Mesodermal cell (in vitro differentiated cells): ENCODE results near the gene PIK3R5. TPM values are rescaled to one million over a fixed set of nuclear protein-coding genes. Genes with fewer than 3 reads are reported as not detected.

Experiments used
- H3K27ac ChIP-seq: 2 replicates; pipeline ENCODE4 v1.7.0; 2013; ENCODE audit warnings: mild to moderate bottlenecking, low read depth, low read length, moderate library complexity; ENCODE audit not compliant: severe bottlenecking
- H3K36me3 ChIP-seq: 2 replicates; pipeline ENCODE4 v1.7.1; 2013; ENCODE audit warnings: mild to moderate bottlenecking, low read length, moderate library complexity; ENCODE audit not compliant: control insufficient read depth, insufficient read depth
- H3K4me1 ChIP-seq: one replicate; pipeline ENCODE4 v1.7.1; 2013; ENCODE audit warnings: mild to moderate bottlenecking, low read length; ENCODE audit not compliant: insufficient read depth, control insufficient read depth, poor library complexity, severe bottlenecking
- H3K4me3 ChIP-seq: 2 replicates; pipeline ENCODE4 v1.7.0; 2013; ENCODE audit warnings: low read length, control low read depth, mild to moderate bottlenecking; ENCODE audit not compliant: insufficient read depth, poor library complexity, severe bottlenecking; ENCODE audit errors: extremely low read depth
- H3K9me3 ChIP-seq: 2 replicates; pipeline ENCODE4 v1.7.1; 2013; ENCODE audit warnings: mild to moderate bottlenecking, low read length, moderate library complexity; ENCODE audit not compliant: control insufficient read depth
- WGBS, 2 experiments: methylation state at CpG; one replicate each; pipeline ENCODE4 v1.1.5; 2013; ENCODE audit warnings: missing lambda C conversion rate in 2 of 2; ENCODE audit not compliant: insufficient coverage in 2 of 2; 5-methylcytosine and 5-hydroxymethylcytosine counted together
- polyA plus RNA-seq, 2 experiments: library from polyadenylated mRNA; stranded (reverse); fragments of 50-300 nt; gene quantifications; one replicate each; pipeline ENCODE4 v1.2.3, GENCODE V29; 2013

Gene PIK3R5
- polyA plus RNA-seq (2013, experiment 1 of 2), result 1.00 TPM
- polyA plus RNA-seq (2013, experiment 2 of 2), result 0.46 TPM

GRCh38 chr17:8965394-8966168 lies at the start of gene PIK3R5:
Gene PIK3R5, minus strand, starts transcription at chr17:8965707. Its CDS starts 54,213 bp downstream, at chr17:8911494.
- Histone ChIP-seq H3K27ac (no peak within 1 kb of the TSS), H3K4me1 (no peaks in the 10 kb centered on the region), H3K9me3 (no peaks in the 10 kb centered on the region), H3K4me3 (peak within 1 kb of the TSS; percentile 23), H3K36me3 (no peaks in the 10 kb centered on the region)
- WGBS, 2 experiments, result 8 to 9% methylated on average over 44 to 47 of the region's 72 CpGs

- no peaks in the 10 kb centered on the region for H3K36me3 ChIP-seq
- no peak overlapping the region for H3K4me3 ChIP-seq
- H3K27ac ChIP-seq, result no peak overlapping the region
- H3K9me3 ChIP-seq, result no peaks in the 10 kb centered on the region
- 74 to 89% methylated on average over 6 of the region's 7 CpGs for WGBS, 2 experiments
- no peaks in the 10 kb centered on the region for H3K4me1 ChIP-seq
Measured at GRCh38 chr17:9011001-9011400, 45.5 kb upstream of the PIK3R5 start.

- Histone ChIP-seq H3K27ac (no peak overlapping the region), H3K36me3 (no peaks in the 10 kb centered on the region), H3K9me3 (no peaks in the 10 kb centered on the region), H3K4me1 (no peaks in the 10 kb centered on the region), H3K4me3 (no peak overlapping the region)
- WGBS, 2 experiments, result 57 to 64% methylated on average over 4 to 6 of the region's 6 CpGs
Measured at GRCh38 chr17:9009737-9010136, 44.2 kb upstream of the PIK3R5 start.

GRCh38 chr17:9009096-9009495 lies 43.6 kb upstream of the PIK3R5 start:
- no peaks in the 10 kb centered on the region for H3K4me1 ChIP-seq
- H3K4me3 ChIP-seq, result no peak overlapping the region
- no peak overlapping the region for H3K27ac ChIP-seq
- 86 to 94% methylated on average over 4 of the region's 4 CpGs for WGBS, 2 experiments
- no peaks in the 10 kb centered on the region for H3K9me3 ChIP-seq
- no peaks in the 10 kb centered on the region for H3K36me3 ChIP-seq

GRCh38 chr17:9007052-9007714 lies 41.7 kb upstream of the PIK3R5 start:
- Histone ChIP-seq H3K4me3 (no peak overlapping the region), H3K27ac (no peak overlapping the region), H3K4me1 (no peaks in the 10 kb centered on the region), H3K36me3 (no peaks in the 10 kb centered on the region), H3K9me3 (no peaks in the 10 kb centered on the region)
- 92 to 97% methylated on average over 2 of the region's 2 CpGs for WGBS, 2 experiments

- no peak overlapping the region for H3K27ac ChIP-seq
- no peaks in the 10 kb centered on the region for H3K4me1 ChIP-seq
- H3K9me3 ChIP-seq, result no peaks in the 10 kb centered on the region
- no peaks in the 10 kb centered on the region for H3K36me3 ChIP-seq
- WGBS, 2 experiments, result 88 to 90% methylated on average over 6 of the region's 7 CpGs
- H3K4me3 ChIP-seq, result no peak overlapping the region
Measured at GRCh38 chr17:9006175-9006767, 40.8 kb upstream of the PIK3R5 start.

GRCh38 chr17:9004961-9005285 lies 39.4 kb upstream of the PIK3R5 start:
- no peak overlapping the region for H3K27ac ChIP-seq
- no peaks in the 10 kb centered on the region for H3K36me3 ChIP-seq
- peaks cover 4% of the 10 kb centered on the region for H3K9me3 ChIP-seq
- no peaks in the 10 kb centered on the region for H3K4me1 ChIP-seq
- 38 to 43% methylated on average over 4 to 6 of the region's 6 CpGs for WGBS, 2 experiments
- H3K4me3 ChIP-seq, result no peak overlapping the region

- H3K27ac ChIP-seq, result no peak overlapping the region
- H3K9me3 ChIP-seq, result peaks cover 4% of the 10 kb centered on the region
- no peaks in the 10 kb centered on the region for H3K36me3 ChIP-seq
- 3 to 4% methylated on average over 53 of the region's 58 CpGs for WGBS, 2 experiments
- no peaks in the 10 kb centered on the region for H3K4me1 ChIP-seq
- H3K4me3 ChIP-seq, result peak overlapping the region; percentile 21
Measured at GRCh38 chr17:9004132-9004960, 38.8 kb upstream of the PIK3R5 start.

- WGBS, 2 experiments, result 0 to 1% methylated on average over 49 to 63 of the region's 90 CpGs
- Histone ChIP-seq H3K9me3 (peaks cover 4% of the 10 kb centered on the region), H3K36me3 (no peaks in the 10 kb centered on the region), H3K4me1 (no peaks in the 10 kb centered on the region), H3K27ac (no peak overlapping the region), H3K4me3 (peak overlapping the region; percentile 28)
Measured at GRCh38 chr17:9003355-9004131, 38.0 kb upstream of the PIK3R5 start.
